ENCODE data around the gene CENPS. TPM values are rescaled to one million over a fixed set of nuclear protein-coding genes. Genes with fewer than 3 reads are reported as not detected.

Gene CENPS
- total and polyA plus RNA-seq, 2 of the 13 experiments (the other 11 are each of a cell fraction or from before 2014, with no cell fraction given) = 3.3 to 22.0 TPM

DNA sequence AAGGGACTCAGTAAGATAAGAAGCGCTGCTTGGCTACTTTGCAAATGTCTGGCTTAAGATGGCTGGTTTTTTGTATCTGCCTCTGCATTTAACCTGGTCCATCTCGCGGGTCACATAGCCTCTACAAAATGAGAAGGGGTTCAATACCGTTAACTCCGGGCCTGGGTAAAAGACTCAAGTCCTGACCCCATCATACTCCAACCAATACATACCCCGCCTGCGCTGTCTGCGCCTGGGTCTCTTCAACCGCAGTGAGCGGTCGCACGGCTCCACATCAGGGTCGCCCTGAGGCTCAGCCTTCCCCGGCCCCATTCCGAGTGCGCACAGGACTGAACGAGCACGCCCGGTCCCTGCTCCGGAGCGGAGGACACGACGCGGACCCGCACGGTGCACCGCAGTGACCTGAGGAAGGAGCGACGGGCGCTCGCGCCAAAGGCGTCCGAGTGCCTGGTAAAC is 31.9 kb upstream of the CENPS start (continued):
- TF ChIP-seq AHDC1 (CRISPR knock-in tag; IDR thresholded peaks at IDR 0.05; ENCODE audit: borderline replicate concordance) (peak; percentile 41; the same call in 1 of the 2 replicates), HCFC1 (IDR thresholded peaks at IDR 0.05; ENCODE audit: low read depth, low read length) (no peak), SOX13 (IDR thresholded peaks at IDR 0.05) (no peak), SOX13 (CRISPR knock-in tag; conservative IDR thresholded peaks at IDR 0.05 in 1 of 2, IDR thresholded peaks at IDR 0.05 in 1 of 2) (0 out of 4 replicates have a peak, but pooled peaks of 1 of the 2 experiments have one; percentile 23), HINFP (CRISPR knock-in tag; IDR thresholded peaks at IDR 0.05; ENCODE audit: low read depth) (0 out of 2 replicates have a peak, but pooled peaks have one; percentile 85), ZNF207 (IDR thresholded peaks at IDR 0.05; ENCODE audit: borderline replicate concordance) (no peak), FOSL1 (CRISPR knock-in tag; IDR thresholded peaks at IDR 0.05; ENCODE audit: borderline replicate concordance) (no peak), AKAP8 (CRISPR knock-in tag; IDR thresholded peaks at IDR 0.05) (0 out of 2 replicates have a peak, but pooled peaks have one; percentile 80), ZNF678 (CRISPR knock-in tag; IDR thresholded peaks at IDR 0.05) (peak; percentile 81), ZC3H13 (CRISPR knock-in tag; IDR thresholded peaks at IDR 0.05) (no peak; the same call in 1 of the 2 replicates), FLYWCH1 (CRISPR knock-in tag; IDR thresholded peaks at IDR 0.05) (no peak), FOXK2 (IDR thresholded peaks at IDR 0.05) (no peak), ZNF570 (CRISPR knock-in tag; IDR thresholded peaks at IDR 0.05; ENCODE audit: borderline replicate concordance) (0 out of 2 replicates have a peak, but pooled peaks have one; percentile 3)
- TF ChIP-seq, protein P1, sequence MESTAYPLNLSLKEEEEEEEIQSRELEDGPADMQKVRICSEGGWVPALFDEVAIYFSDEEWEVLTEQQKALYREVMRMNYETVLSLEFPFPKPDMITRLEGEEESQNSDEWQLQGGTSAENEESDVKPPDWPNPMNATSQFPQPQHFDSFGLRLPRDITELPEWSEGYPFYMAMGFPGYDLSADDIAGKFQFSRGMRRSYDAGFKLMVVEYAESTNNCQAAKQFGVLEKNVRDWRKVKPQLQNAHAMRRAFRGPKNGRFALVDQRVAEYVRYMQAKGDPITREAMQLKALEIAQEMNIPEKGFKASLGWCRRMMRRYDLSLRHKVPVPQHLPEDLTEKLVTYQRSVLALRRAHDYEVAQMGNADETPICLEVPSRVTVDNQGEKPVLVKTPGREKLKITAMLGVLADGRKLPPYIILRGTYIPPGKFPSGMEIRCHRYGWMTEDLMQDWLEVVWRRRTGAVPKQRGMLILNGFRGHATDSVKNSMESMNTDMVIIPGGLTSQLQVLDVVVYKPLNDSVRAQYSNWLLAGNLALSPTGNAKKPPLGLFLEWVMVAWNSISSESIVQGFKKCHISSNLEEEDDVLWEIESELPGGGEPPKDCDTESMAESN (CRISPR knock-in tag; conservative IDR thresholded peaks at IDR 0.05) = no peak
- TF ChIP-seq, protein P2, sequence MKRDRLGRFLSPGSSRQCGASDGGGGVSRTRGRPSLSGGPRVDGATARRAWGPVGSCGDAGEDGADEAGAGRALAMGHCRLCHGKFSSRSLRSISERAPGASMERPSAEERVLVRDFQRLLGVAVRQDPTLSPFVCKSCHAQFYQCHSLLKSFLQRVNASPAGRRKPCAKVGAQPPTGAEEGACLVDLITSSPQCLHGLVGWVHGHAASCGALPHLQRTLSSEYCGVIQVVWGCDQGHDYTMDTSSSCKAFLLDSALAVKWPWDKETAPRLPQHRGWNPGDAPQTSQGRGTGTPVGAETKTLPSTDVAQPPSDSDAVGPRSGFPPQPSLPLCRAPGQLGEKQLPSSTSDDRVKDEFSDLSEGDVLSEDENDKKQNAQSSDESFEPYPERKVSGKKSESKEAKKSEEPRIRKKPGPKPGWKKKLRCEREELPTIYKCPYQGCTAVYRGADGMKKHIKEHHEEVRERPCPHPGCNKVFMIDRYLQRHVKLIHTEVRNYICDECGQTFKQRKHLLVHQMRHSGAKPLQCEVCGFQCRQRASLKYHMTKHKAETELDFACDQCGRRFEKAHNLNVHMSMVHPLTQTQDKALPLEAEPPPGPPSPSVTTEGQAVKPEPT (CRISPR knock-in tag; IDR thresholded peaks at IDR 0.05; ENCODE audit: low read depth) = peak; percentile 66; the same call in 1 of the 2 replicates
- TF ChIP-seq, protein P3, sequence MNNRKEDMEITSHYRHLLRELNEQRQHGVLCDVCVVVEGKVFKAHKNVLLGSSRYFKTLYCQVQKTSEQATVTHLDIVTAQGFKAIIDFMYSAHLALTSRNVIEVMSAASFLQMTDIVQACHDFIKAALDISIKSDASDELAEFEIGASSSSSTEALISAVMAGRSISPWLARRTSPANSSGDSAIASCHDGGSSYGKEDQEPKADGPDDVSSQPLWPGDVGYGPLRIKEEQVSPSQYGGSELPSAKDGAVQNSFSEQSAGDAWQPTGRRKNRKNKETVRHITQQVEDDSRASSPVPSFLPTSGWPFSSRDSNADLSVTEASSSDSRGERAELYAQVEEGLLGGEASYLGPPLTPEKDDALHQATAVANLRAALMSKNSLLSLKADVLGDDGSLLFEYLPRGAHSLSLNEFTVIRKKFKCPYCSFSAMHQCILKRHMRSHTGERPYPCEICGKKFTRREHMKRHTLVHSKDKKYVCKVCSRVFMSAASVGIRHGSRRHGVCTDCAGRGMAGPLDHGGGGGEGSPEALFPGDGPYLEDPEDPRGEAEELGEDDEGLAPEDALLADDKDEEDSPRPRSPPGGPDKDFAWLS (CRISPR knock-in tag; IDR thresholded peaks at IDR 0.05; ENCODE audit: borderline replicate concordance) = peak; percentile 79; the same call in 1 of the 2 replicates
